Ishikawa (cell line): ENCODE results near the gene TRAFD1.
A peak's percentile ranks its signal among the peaks of the same experiment; 100 is the strongest.

Experiments used
- CEBPB ChIP-seq: IDR thresholded peaks from 2 replicates; pipeline ENCODE4 v1.6.1; 2012
- CREB1 ChIP-seq: IDR thresholded peaks from 2 replicates; pipeline ENCODE4 v1.6.1; 2012; ENCODE audit warnings: low read depth
- EGR1 ChIP-seq: IDR thresholded peaks from 2 replicates; pipeline ENCODE4 v1.6.1; 2012
- EP300 ChIP-seq: IDR thresholded peaks from 2 replicates; pipeline ENCODE4 v1.6.1; 2012; ENCODE audit warnings: borderline replicate concordance
- FOXM1 ChIP-seq: IDR thresholded peaks from 2 replicates; pipeline ENCODE4 v1.6.1; 2012; ENCODE audit warnings: low read depth, borderline replicate concordance
- MAX ChIP-seq: IDR thresholded peaks from 2 replicates; pipeline ENCODE4 v1.6.1; 2012
- NFIC ChIP-seq: IDR thresholded peaks from 2 replicates; pipeline ENCODE4 v1.6.1; 2012
- RAD21 ChIP-seq: IDR thresholded peaks from 2 replicates; pipeline ENCODE4 v1.6.1; 2012; ENCODE audit warnings: low read depth
- REST ChIP-seq: IDR thresholded peaks from 2 replicates; pipeline ENCODE4 v1.6.1; 2012; ENCODE audit warnings: low read depth, mild to moderate bottlenecking
- TAF1 ChIP-seq: IDR thresholded peaks from 2 replicates; pipeline ENCODE4 v1.6.1; 2012; ENCODE audit warnings: low read depth, mild to moderate bottlenecking
- TCF12 ChIP-seq: IDR thresholded peaks from 2 replicates; pipeline ENCODE4 v1.6.1; 2012; ENCODE audit warnings: low read depth
- TEAD4 ChIP-seq: IDR thresholded peaks from 2 replicates; pipeline ENCODE4 v1.6.1; 2012
- USF1 ChIP-seq: IDR thresholded peaks from 2 replicates; pipeline ENCODE4 v1.6.1; 2012
- YY1 ChIP-seq: IDR thresholded peaks from 2 replicates; pipeline ENCODE4 v1.6.1; 2012; ENCODE audit warnings: low read depth
- ZBTB7A ChIP-seq: IDR thresholded peaks from 2 replicates; pipeline ENCODE4 v1.6.1; 2012; ENCODE audit warnings: low read depth

The TRAFD1 gene

GRCh38 chr12:112121780-112122565, 3.4 kb upstream of the TRAFD1 start:
- no peak for TF ChIP-seq CREB1
- TF ChIP-seq TCF12, result peak; percentile 69; the same call in 1 of the 2 replicates
- TF ChIP-seq EP300, result peak; percentile 58; the same call in 1 of the 2 replicates
- peak; percentile 17 for TF ChIP-seq TEAD4
- no peak for TF ChIP-seq USF1
- TF ChIP-seq MAX, result peak; percentile 60; the same call in 1 of the 2 replicates
- peak; percentile 89 for TF ChIP-seq NFIC

- no peak for TF ChIP-seq EP300
- TF ChIP-seq USF1, result no peak
- peak; percentile 90 for TF ChIP-seq NFIC
- no peak for TF ChIP-seq TCF12
- TF ChIP-seq CEBPB, result peak; percentile 63
- TF ChIP-seq RAD21, result peak; percentile 5; the same call in 1 of the 2 replicates
- no peak for TF ChIP-seq EGR1
- TF ChIP-seq CREB1, result no peak
- TF ChIP-seq ZBTB7A, result no peak
- TF ChIP-seq TAF1, result no peak
Observed at GRCh38 chr12:112122823-112123690, 2.3 kb upstream of the TRAFD1 start.

GRCh38 chr12:112124918-112125249, 476 bp upstream of the TRAFD1 start:
- no peak for TF ChIP-seq TAF1
- TF ChIP-seq USF1, result no peak
- TF ChIP-seq REST, result no peak
- no peak for TF ChIP-seq CREB1
- no peak for TF ChIP-seq TEAD4
- TF ChIP-seq ZBTB7A, result no peak
- peak; percentile 9 for TF ChIP-seq CEBPB

GRCh38 chr12:112126000-112126438, 659 bp downstream of the TRAFD1 start:
- TF ChIP-seq TEAD4 (no peak), RAD21 (no peak), ZBTB7A (no peak), CEBPB (no peak), USF1 (no peak), TCF12 (no peak), EGR1 (no peak), YY1 (no peak), REST (no peak), MAX (no peak), CREB1 (no peak), EP300 (no peak), TAF1 (no peak), NFIC (no peak)

- no peak for TF ChIP-seq EGR1
- TF ChIP-seq REST, result no peak
- TF ChIP-seq NFIC, result no peak
- TF ChIP-seq USF1, result no peak
- no peak for TF ChIP-seq FOXM1
- no peak for TF ChIP-seq CREB1
- no peak for TF ChIP-seq TCF12
- TF ChIP-seq MAX, result no peak
Observed at GRCh38 chr12:112126911-112127310, 1.6 kb downstream of the TRAFD1 start.
